ENCODE results near the gene PDXDC1.
"Not testable (repeated sequence)": the region's sequence is repeated elsewhere in the genome, so short reads cannot be mapped to it uniquely, and the experiment has no call there.

DNA sequence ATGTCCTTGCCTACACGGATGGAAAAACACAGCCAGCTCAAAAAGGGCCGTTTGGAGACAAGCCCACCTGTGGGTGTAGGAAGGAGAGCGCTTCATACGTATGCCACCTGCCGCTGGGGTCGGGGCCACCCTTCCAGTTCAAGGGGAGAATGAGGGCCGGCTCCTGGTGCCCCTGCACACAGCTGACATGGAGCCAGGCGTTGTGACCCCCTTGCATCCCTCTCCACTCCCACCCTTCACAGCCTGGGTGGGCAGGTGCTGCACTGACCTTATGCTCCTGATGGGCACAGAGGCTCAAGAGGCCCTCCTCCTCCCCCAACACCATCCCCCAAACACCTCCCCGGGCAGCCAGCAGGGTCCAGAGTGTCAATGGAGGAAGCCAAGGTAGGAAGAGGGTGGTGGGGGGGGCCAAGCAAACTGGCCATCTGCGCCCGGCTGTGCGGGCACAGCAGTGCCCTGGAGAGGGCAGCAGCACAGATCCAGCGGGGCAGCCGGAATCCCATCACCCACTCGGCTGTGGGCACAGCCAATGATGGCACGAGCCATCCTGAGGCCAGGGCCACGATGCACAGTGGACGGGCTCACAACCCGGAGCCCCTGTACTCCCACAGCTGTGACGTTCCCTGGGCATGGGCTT, 170.1 kb downstream of the PDXDC1 start:
- TF ChIP-seq, protein P1, sequence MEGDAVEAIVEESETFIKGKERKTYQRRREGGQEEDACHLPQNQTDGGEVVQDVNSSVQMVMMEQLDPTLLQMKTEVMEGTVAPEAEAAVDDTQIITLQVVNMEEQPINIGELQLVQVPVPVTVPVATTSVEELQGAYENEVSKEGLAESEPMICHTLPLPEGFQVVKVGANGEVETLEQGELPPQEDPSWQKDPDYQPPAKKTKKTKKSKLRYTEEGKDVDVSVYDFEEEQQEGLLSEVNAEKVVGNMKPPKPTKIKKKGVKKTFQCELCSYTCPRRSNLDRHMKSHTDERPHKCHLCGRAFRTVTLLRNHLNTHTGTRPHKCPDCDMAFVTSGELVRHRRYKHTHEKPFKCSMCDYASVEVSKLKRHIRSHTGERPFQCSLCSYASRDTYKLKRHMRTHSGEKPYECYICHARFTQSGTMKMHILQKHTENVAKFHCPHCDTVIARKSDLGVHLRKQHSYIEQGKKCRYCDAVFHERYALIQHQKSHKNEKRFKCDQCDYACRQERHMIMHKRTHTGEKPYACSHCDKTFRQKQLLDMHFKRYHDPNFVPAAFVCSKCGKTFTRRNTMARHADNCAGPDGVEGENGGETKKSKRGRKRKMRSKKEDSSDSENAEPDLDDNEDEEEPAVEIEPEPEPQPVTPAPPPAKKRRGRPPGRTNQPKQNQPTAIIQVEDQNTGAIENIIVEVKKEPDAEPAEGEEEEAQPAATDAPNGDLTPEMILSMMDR (IDR thresholded peaks at IDR 0.05): not testable (repeated sequence)
- not testable (repeated sequence) for TF ChIP-seq POLR2A (IDR thresholded peaks at IDR 0.05)
